Measurements from ENCODE around the gene PNMT. TPM values are rescaled to one million over a fixed set of nuclear protein-coding genes. Genes with fewer than 3 reads are reported as not detected.

PNMT gene
- total and polyA plus RNA-seq, 2 donors (not counting 3 experiments of a cell fraction or from before 2014, with no cell fraction given) = 0.11 TPM; not detected in 1

- FAIRE-seq (no peak), DNase-seq (ENCODE audit: low read depth, low spot score) (no peak)
- Histone ChIP-seq H2AFZ (ENCODE audit: low read depth, low read length) (no peak overlapping the region), H3K9me3 (replicated peaks; ENCODE audit: control insufficient read depth, insufficient read depth, low read length) (no peaks in the 10 kb centered on the region), H3K27me3 (ENCODE audit: control insufficient read depth in 2 of 2, insufficient read depth in 2 of 2, low read length in 2 of 2) (peaks cover 0 to 2% of the 10 kb centered on the region in 2 experiments), H3K27ac (ENCODE audit: insufficient read depth, low read depth, low read length) (no peak overlapping the region), H3K36me3 (ENCODE audit: control insufficient read depth in 2 of 2, extremely low read depth in 1 of 2, insufficient read depth in 2 of 2, low read length in 2 of 2) (peaks cover 0 to 3% of the 10 kb centered on the region in 2 experiments), H3K4me1 (ENCODE audit: control insufficient read depth, extremely low read depth, insufficient read depth, low read length) (no peaks in the 10 kb centered on the region), H3K9me1 (replicated peaks; ENCODE audit: control insufficient read depth, extremely low read depth, insufficient read depth, low read length) (no peaks in the 10 kb centered on the region), H3K9ac (replicated peaks; ENCODE audit: extremely low read depth, insufficient read depth, low read length) (no peak overlapping the region), H4K20me1 (replicated peaks; ENCODE audit: control insufficient read depth, extremely low read depth, insufficient read depth, low read length) (no peaks in the 10 kb centered on the region), H3K4me2 (ENCODE audit: insufficient read depth, low read length) (no peak overlapping the region), H3K79me2 (ENCODE audit: control insufficient read depth, insufficient read depth, low read length) (no peaks in the 10 kb centered on the region), H3K4me3 (replicated peaks in 1 of 3; ENCODE audit: insufficient read depth in 1 of 3, low read depth in 1 of 3, low read length in 3 of 3) (no peak overlapping the region)
- TF ChIP-seq POLR2AphosphoS5 (IDR thresholded peaks at IDR 0.05; ENCODE audit: insufficient read depth, low read depth, low read length) (no peak), POLR2A (IDR thresholded peaks at IDR 0.05; ENCODE audit: low read depth, low read length) (no peak), EZH2 (IDR thresholded peaks at IDR 0.05; ENCODE audit: borderline replicate concordance, low read depth, low read length, severe bottlenecking) (no peak), FOS (IDR thresholded peaks at IDR 0.05; ENCODE audit: borderline replicate concordance, insufficient read depth, low read length) (no peak), MYC (IDR thresholded peaks at IDR 0.05; ENCODE audit: low read depth, low read length) (no peak), JUN (IDR thresholded peaks at IDR 0.05; ENCODE audit: borderline replicate concordance, insufficient read depth, insufficient read length, low read depth) (no peak), MAX (IDR thresholded peaks at IDR 0.05; ENCODE audit: insufficient read depth, insufficient read length) (no peak), GATA2 (IDR thresholded peaks at IDR 0.05; ENCODE audit: insufficient read depth, insufficient read length, low read depth, low read length) (no peak), CTCF (IDR thresholded peaks at IDR 0.05; ENCODE audit: extremely low read depth in 1 of 2, insufficient read depth in 1 of 2, low read depth in 1 of 2, low read length in 2 of 2) (no peak)
- dilution Hi-C loops (cut with MboI; ENCODE audit: extremely low pct_ligation_motif_present, low sequenced_read_pairs) = no loop called here
- ChIA-PET CTCF (no interaction called here), POLR2A (interaction anchor here (0.9 kb wide), 1 partner anchor 17 kb away, joined by 3 read pairs; no protein-coding TSS in a partner anchor)
- intact Hi-C loops (cut with micrococcal nuclease) = no loop called here
- no TSS peak for BruUV-seq (replicated peaks)
These were observed 37.6 kb downstream of the PNMT start for GRCh38 chr17:39705786-39706348.

Data from endothelial cell of umbilical vein (primary cell).